SK-N-SH (cell line): ENCODE results near the gene RBMS3. TPM values are rescaled to one million over a fixed set of nuclear protein-coding genes. Genes with fewer than 3 reads are reported as not detected.
"Not testable (repeated sequence)": the region's sequence is repeated elsewhere in the genome, so short reads cannot be mapped to it uniquely, and the experiment has no call there.

Experiments
- CTCF ChIA-PET: fragments of 300-600, 350-600 bp; formaldehyde crosslinking; extraction: SDS; loops from one replicate; lab custom pipeline; 2021; lab: Yijun Ruan, JAX
- POLR2A ChIA-PET: fragments of 350-600 bp; sonication (Branson Sonifier 250); formaldehyde crosslinking; extraction: SDS; loops from one replicate; lab custom pipeline; 2020; ENCODE audit warnings: antibody characterized with exemption, inconsistent platforms; lab: Yijun Ruan, JAX
- DNase-seq: peaks from one replicate; pipeline ENCODE4 v3.0.0; 2012
- H2AFZ ChIP-seq: fragments of 200-600 bp; sonication (generic); 2 replicates; pipeline ENCODE4 v1.8.1; 2016; ENCODE audit warnings: antibody characterized with exemption, mild to moderate bottlenecking, low read depth
- H3F3A ChIP-seq: fragments of 200-600 bp; sonication (generic); replicated peaks from 2 replicates; pipeline ENCODE3; 2016; ENCODE audit warnings: antibody characterized with exemption, mild to moderate bottlenecking; ENCODE audit not compliant: insufficient read depth
- H3K27ac ChIP-seq, 2 experiments: fragments of 200-500 bp in 1 of 2; fragments of 200-600 bp in 1 of 2; sonication (Bioruptor generic) in 1 of 2; sonication (generic), shearing (Covaris generic) in 1 of 2; 2 replicates each; pipeline versions ENCODE4 v1.5.1 to v1.6.1; 2014 to 2016; ENCODE audit warnings: low read depth in 2 of 2, inconsistent platforms in 1 of 2, low read length in 1 of 2, mild to moderate bottlenecking in 1 of 2, mixed read lengths in 1 of 2
- H3K27me3 ChIP-seq: fragments of 200-600 bp; sonication (generic), shearing (Covaris generic); 2 replicates; pipeline ENCODE4 v1.6.1; 2016; ENCODE audit warnings: mixed run types; ENCODE audit not compliant: insufficient read depth
- H3K36me3 ChIP-seq, 2 experiments: fragments of 200-500 bp in 1 of 2; fragments of 200-600 bp in 1 of 2; sonication (Bioruptor generic) in 1 of 2; sonication (generic) in 1 of 2; replicated peaks in 1 of 2; 2 replicates each; pipeline versions ENCODE3 to v1.5.1; 2014 to 2016; ENCODE audit warnings: low read length in 1 of 2, mild to moderate bottlenecking in 1 of 2; ENCODE audit not compliant: insufficient read depth in 2 of 2, control insufficient read depth in 1 of 2
- H3K4me1 ChIP-seq, 2 experiments: fragments of 200-500 bp in 1 of 2; fragments of 200-600 bp in 1 of 2; sonication (Bioruptor generic) in 1 of 2; sonication (generic), shearing (Covaris generic) in 1 of 2; 2 replicates each; pipeline versions ENCODE4 v1.5.1 to v1.6.1; 2014 to 2016; ENCODE audit warnings: low read depth in 1 of 2, low read length in 1 of 2, mixed run types in 1 of 2; ENCODE audit not compliant: insufficient read depth in 2 of 2, control insufficient read depth in 1 of 2
- H3K4me2 ChIP-seq: fragments of 200-600 bp; sonication (generic), shearing (Covaris generic); 2 replicates; pipeline ENCODE4 v1.6.1; 2017; ENCODE audit warnings: mixed run types
- H3K4me3 ChIP-seq, 2 experiments: fragments of 200-500 bp in 1 of 2; fragments of 200-600 bp in 1 of 2; sonication (Bioruptor generic) in 1 of 2; sonication (generic), shearing (Covaris generic) in 1 of 2; 2 replicates each; pipeline versions ENCODE4 v1.5.1 to v1.8.1; 2014 to 2016; ENCODE audit warnings: low read depth in 2 of 2, inconsistent platforms in 1 of 2, low read length in 1 of 2, mild to moderate bottlenecking in 1 of 2, mixed read lengths in 1 of 2, moderate library complexity in 1 of 2
- H3K79me2 ChIP-seq: fragments of 200-600 bp; sonication (generic); 2 replicates; pipeline ENCODE4 v1.8.1; 2017; ENCODE audit warnings: mild to moderate bottlenecking; ENCODE audit not compliant: insufficient read depth
- H3K9ac ChIP-seq: fragments of 200-600 bp; sonication (generic); 2 replicates; pipeline ENCODE4 v1.6.1; 2017; ENCODE audit warnings: mixed run types
- H3K9me2 ChIP-seq: fragments of 200-600 bp; sonication (generic); 2 replicates; pipeline ENCODE4 v1.6.1; 2017; ENCODE audit warnings: mixed run types
- H3K9me3 ChIP-seq: fragments of 200-600 bp; sonication (generic); 2 replicates; pipeline ENCODE4 v1.6.1; 2017; ENCODE audit warnings: mixed run types, mild to moderate bottlenecking, moderate library complexity
- H4K20me1 ChIP-seq: fragments of 200-600 bp; sonication (generic); 2 replicates; pipeline ENCODE4 v1.6.1; 2017; ENCODE audit warnings: mild to moderate bottlenecking, mixed run types; ENCODE audit not compliant: insufficient read depth
- GATA2 ChIP-seq: sonication (generic); formaldehyde crosslinking; IDR thresholded peaks from 2 replicates; pipeline ENCODE4 v1.5.0; 2020; ENCODE audit warnings: mild to moderate bottlenecking, missing genetic modification reagents
- REST ChIP-seq: IDR thresholded peaks from 2 replicates; pipeline ENCODE4 v1.6.1; 2012; ENCODE audit warnings: mild to moderate bottlenecking, low read depth, low read length, moderate library complexity
- RXRA ChIP-seq: IDR thresholded peaks from 2 replicates; pipeline ENCODE4 v1.4.0; 2012; ENCODE audit warnings: low read depth, mild to moderate bottlenecking, borderline replicate concordance
- SMC3 ChIP-seq: IDR thresholded peaks from 2 replicates; pipeline ENCODE4 v1.6.1; 2012; ENCODE audit warnings: low read depth, low read length, improper control_type of control experiment
- TEAD4 ChIP-seq: IDR thresholded peaks from 2 replicates; pipeline ENCODE4 v1.4.0; 2012; ENCODE audit warnings: mild to moderate bottlenecking, borderline replicate concordance; ENCODE audit not compliant: insufficient read depth
- WGBS: methylation state at CpG from one replicate; pipeline ENCODE4 v1.1.6; 2017; ENCODE audit warnings: low lambda C conversion rate; 5-methylcytosine and 5-hydroxymethylcytosine counted together
- polyA plus RNA-seq, 3 experiments: library from polyadenylated mRNA; depleted of rRNA; stranded (reverse); fragments of >200 nt; gene quantifications; 2 replicates each; pipeline ENCODE4 v1.2.3, GENCODE V29; 2012

RBMS3 gene
- polyA plus RNA-seq, 1 of the 3 experiments (the other 2 are of a cell fraction), result 8.2 TPM

GRCh38 chr3:29468187-29468586 lies 187.3 kb downstream of the RBMS3 start:
- no peak overlapping the region for H3K4me3 ChIP-seq
- WGBS, result 97% methylated on average over 4 of the region's 4 CpGs
- POLR2A ChIA-PET, result no interaction called here

GRCh38 chr3:29473481-29474170 lies 192.8 kb downstream of the RBMS3 start:
- H3K4me2 ChIP-seq, DNase-seq, H4K20me1 ChIP-seq, H3K4me3 ChIP-seq, H3K27me3 ChIP-seq, H3F3A ChIP-seq, H3K9me3 ChIP-seq, H2AFZ ChIP-seq, H3K9me2 ChIP-seq, CTCF ChIA-PET, H3K9ac ChIP-seq: not testable (repeated sequence)
- Histone ChIP-seq H3K4me1 (peaks cover 0 to 13% of the 10 kb centered on the region in 2 experiments; a peak in 2 of 4 replicates), H3K79me2 (peaks cover 64% of the 10 kb centered on the region), H3K27ac (peak overlapping the region in 1 of 2 experiments; percentile 4; a peak in 1 of 4 replicates), H3K36me3 (peaks cover 5 to 15% of the 10 kb centered on the region in 2 experiments)
- POLR2A ChIA-PET, result interaction anchor here (0.8 kb wide), 1 partner anchor 52 kb away, joined by 3 read pairs; no protein-coding TSS in a partner anchor
- 98% methylated on average over 38 of the region's 41 CpGs for WGBS

More at GRCh38 chr3:29468187-29468586, 187.3 kb downstream of the RBMS3 start:
- peak overlapping the region in 1 of 2 experiments; percentile 85; a peak in 2 of 4 replicates for H3K27ac ChIP-seq
- H3K27me3 ChIP-seq, result no peaks in the 10 kb centered on the region
- no peak overlapping the region for H3K9ac ChIP-seq
- H3K9me3 ChIP-seq, result no peaks in the 10 kb centered on the region
- no peak overlapping the region for H2AFZ ChIP-seq
- peaks cover 6 to 17% of the 10 kb centered on the region in 2 experiments for H3K36me3 ChIP-seq
- H3F3A ChIP-seq, result peaks cover 5% of the 10 kb centered on the region
- H3K79me2 ChIP-seq, result peaks cover 66% of the 10 kb centered on the region
- peaks cover 23 to 31% of the 10 kb centered on the region in 2 experiments; a peak in 3 of 4 replicates for H3K4me1 ChIP-seq
- no peaks in the 10 kb centered on the region for H3K9me2 ChIP-seq
- H4K20me1 ChIP-seq, result no peaks in the 10 kb centered on the region
- no peak for DNase-seq
- H3K4me2 ChIP-seq, result no peak overlapping the region
- TF ChIP-seq RXRA (no peak), REST (no peak)
- CTCF ChIA-PET, result interaction anchor here (0.8 to 1.4 kb wide), 2 partner anchors 8 to 12 kb away, joined by 3 to 4 read pairs; no protein-coding TSS in a partner anchor

GRCh38 chr3:29475305-29475840 lies 194.5 kb downstream of the RBMS3 start:
- Histone ChIP-seq H3K9me3 (no peaks in the 10 kb centered on the region), H3K4me2 (no peak overlapping the region), H3K4me3 (no peak overlapping the region), H3F3A (peaks cover 7% of the 10 kb centered on the region), H3K79me2 (peaks cover 57% of the 10 kb centered on the region), H3K36me3 (peaks cover 9 to 12% of the 10 kb centered on the region in 2 experiments), H3K9me2 (no peaks in the 10 kb centered on the region), H2AFZ (no peak overlapping the region), H3K27ac (0 out of 4 replicates have a peak overlapping the region, but pooled peaks of 1 of the 2 experiments have one; percentile 53), H4K20me1 (no peaks in the 10 kb centered on the region), H3K4me1 (peaks cover 0 to 10% of the 10 kb centered on the region in 2 experiments; a peak in 2 of 4 replicates), H3K27me3 (no peaks in the 10 kb centered on the region), H3K9ac (no peak overlapping the region)
- ChIA-PET POLR2A (interaction anchor here (1.0 kb wide), 1 partner anchor 9 kb away, joined by 3 read pairs; no protein-coding TSS in a partner anchor), CTCF (interaction anchor here (1.0 kb wide), 1 partner anchor 9 kb away, joined by 4 read pairs; no protein-coding TSS in a partner anchor)
- WGBS, result 85% methylated on average over 9 of the region's 9 CpGs
- no peak for DNase-seq
- TF ChIP-seq GATA2, result 0 out of 2 replicates have a peak, but pooled peaks have one; percentile 15
- TF ChIP-seq SMC3, result no peak
- no peak for TF ChIP-seq TEAD4
